IPS DF 19.7 (cell line): Measurements from ENCODE around the gene MEIOSIN.

Experiments used
- DNase-seq: peaks from one replicate; pipeline ENCODE4 v3.0.0-alpha.2; 2013; ENCODE audit warnings: low read depth, low spot score

Gene MEIOSIN

DNA sequence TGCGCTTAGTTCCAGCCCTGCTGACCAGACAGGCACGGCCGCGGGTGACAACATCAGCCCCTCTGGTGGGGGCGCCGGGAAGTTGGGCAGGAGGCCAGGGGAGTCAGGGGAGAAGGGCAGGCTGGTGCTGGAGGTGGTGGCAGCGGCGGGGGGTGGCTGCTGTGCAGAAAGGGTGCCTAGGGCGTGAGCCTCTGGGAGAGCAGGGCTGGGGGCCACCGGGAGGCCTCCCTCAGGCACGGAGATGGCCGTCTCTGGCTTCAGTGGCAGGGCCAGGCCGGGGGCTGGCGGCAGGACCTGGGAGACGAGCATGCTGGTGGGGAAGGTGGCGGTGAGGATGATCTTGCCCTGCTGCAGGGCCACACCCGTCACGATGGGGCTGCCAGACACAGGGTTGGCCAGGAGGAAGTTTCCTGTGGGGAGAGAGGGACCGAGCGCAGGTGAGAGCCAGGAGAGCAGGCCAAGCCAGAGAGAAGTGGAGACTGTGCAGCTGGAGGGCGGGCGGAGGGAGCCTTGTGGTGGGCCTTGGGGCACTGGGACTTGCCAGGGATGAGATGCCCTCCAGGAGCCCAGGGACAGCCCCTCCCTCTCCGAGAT, 32.6 kb downstream of the MEIOSIN start:
- DNase-seq, result no peak

GRCh38 chr19:45766296-45766868, 33.1 kb downstream of the MEIOSIN start:
- no peak for DNase-seq

GRCh38 chr19:45766869-45767346, 33.7 kb downstream of the MEIOSIN start:
- no peak for DNase-seq

GRCh38 chr19:45767410-45767880, 34.2 kb downstream of the MEIOSIN start:
- DNase-seq, result no peak

DNA sequence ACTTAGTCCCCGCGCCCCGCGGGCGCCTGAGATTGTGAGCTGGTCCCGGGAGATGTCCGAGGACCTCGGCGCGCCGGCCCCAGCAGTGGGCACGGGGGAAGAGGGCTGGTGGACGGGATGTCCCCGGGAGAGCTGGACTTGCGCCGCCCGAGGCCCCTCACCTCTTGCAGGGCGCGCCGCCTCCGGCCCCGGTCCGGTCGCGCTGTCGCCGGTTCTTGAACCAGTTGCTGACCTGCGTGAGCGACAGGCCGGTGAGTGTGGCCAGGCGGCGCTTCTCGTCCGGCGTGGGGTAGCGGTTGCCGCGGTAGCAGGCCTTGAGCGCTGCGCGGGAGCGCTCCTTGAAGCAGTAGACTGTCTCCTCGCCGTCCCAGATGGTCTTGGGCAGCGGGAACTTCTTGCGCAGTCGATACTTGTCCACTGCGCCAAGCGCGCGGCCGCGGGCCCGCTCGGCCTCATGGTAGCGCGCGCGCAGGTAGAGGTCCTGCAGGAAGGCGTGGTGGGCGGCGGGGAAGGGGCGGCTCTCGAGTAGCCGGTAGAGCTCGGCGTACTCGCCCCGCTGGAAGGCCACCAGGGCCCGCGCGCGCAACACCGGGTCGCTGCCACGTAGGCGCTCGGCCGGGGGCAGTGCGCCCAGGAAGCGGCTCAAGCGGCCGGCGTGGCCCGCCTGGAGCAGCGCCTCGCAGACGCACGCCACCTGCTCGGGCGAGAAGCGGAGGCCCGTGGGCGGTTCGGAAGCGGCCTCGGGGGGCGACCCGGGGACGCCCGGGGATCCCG, 34.8 kb downstream of the MEIOSIN start:
- DNase-seq, result no peak

GRCh38 chr19:45768655-45768983, 35.4 kb downstream of the MEIOSIN start:
- DNase-seq, result no peak

DNA sequence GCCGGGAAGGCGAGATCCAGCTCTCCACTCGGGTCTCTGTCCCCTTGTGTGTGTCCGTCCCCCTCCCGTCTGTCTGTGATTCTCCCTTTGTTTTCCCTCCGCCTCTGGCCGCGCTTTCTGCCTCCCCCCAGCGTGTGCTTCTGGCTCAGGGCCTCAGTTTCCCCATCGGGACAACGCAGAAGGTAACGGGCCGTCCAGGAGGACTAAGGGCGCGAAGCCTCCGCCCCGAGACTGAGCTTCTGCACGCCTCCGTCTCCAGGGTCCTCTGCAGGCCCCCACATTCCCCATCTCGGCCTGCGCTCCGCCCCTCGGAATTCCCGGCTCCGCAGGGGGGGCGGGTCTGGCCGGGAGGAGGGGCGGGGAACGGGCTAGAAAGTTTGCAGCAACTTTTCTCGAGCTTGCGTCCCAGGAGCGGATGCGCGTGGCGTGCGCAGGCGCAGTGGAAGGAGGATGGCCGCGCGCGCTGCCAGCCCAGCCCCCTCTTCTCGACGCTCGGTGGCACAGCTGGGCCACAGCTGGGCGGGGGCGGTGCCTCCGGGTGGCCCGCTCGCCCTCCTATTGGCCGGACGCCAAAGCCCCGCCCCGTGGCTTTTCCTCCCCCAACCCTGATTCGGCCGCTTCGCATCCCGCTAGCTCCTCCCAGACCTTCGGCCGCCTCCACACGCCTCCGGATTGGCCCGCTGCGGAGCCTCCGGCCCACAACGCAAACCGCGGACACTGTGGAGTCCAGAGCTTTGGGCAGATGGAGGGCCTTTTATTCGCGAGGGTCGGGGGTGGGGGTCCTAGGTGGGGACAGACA, 35.9 kb downstream of the MEIOSIN start, which contains the start of gene SIX5:
TSS of gene SIX5 (minus strand) at position 269 of the 799 bp plus-strand sequence. CDS start 408 bp downstream, outside the sequence.
- DNase-seq, result peak; percentile 80

DNA sequence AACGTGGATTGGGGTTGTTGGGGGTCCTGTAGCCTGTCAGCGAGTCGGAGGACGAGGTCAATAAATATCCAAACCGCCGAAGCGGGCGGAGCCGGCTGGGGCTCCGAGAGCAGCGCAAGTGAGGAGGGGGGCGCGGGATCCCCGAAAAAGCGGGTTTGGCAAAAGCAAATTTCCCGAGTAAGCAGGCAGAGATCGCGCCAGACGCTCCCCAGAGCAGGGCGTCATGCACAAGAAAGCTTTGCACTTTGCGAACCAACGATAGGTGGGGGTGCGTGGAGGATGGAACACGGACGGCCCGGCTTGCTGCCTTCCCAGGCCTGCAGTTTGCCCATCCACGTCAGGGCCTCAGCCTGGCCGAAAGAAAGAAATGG, 36.6 kb downstream of the MEIOSIN start:
- no peak for DNase-seq

DNA sequence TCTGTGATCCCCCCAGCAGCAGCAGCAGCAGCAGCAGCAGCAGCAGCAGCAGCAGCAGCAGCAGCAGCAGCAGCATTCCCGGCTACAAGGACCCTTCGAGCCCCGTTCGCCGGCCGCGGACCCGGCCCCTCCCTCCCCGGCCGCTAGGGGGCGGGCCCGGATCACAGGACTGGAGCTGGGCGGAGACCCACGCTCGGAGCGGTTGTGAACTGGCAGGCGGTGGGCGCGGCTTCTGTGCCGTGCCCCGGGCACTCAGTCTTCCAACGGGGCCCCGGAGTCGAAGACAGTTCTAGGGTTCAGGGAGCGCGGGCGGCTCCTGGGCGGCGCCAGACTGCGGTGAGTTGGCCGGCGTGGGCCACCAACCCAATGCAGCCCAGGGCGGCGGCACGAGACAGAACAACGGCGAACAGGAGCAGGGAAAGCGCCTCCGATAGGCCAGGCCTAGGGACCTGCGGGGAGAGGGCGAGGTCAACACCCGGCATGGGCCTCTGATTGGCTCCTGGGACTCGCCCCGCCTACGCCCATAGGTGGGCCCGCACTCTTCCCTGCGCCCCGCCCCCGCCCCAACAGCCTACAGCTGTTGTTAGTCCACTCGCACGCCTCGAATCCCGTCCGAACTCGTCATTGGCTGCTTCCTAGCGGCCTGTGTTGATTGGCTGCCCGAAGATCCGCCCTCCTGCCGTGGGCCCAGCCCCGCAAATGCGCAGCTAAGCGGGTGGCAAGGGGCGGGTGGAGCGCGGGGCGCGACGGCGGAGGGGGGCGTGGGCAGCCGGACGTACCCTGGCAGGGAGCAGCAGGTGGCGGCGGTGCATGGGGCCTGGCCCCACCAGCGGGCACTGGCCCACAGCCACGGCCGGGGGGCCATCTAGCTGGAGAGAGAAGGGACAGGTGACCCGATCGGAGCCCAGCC, 37.2 kb downstream of the MEIOSIN start:
- DNase-seq, result peak; percentile 93

- DNase-seq, result no peak
Observed at GRCh38 chr19:45771311-45771933, 38.2 kb downstream of the MEIOSIN start.

GRCh38 chr19:45772130-45772840, 39.0 kb downstream of the MEIOSIN start:
- no peak for DNase-seq

DNA sequence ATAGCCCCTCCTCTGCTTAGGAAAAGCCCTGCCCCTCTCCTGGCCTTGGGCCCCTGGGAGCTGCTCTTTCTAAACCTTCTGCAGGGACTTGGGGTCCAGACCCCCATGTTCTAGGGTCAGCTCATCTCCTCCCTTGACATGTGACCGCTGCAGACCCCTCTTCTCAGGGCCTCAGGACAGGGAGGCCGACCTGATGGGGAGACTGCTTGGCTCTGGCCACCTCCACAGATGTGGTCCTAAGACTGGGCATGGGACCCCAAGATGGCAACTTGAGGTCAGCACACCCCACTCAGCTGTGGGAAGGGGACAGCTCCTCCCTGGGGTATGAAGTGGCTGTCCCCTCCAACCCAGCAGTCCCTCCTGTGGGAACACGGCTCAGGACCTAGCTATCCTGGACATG, 39.7 kb downstream of the MEIOSIN start:
- no peak for DNase-seq

DNA sequence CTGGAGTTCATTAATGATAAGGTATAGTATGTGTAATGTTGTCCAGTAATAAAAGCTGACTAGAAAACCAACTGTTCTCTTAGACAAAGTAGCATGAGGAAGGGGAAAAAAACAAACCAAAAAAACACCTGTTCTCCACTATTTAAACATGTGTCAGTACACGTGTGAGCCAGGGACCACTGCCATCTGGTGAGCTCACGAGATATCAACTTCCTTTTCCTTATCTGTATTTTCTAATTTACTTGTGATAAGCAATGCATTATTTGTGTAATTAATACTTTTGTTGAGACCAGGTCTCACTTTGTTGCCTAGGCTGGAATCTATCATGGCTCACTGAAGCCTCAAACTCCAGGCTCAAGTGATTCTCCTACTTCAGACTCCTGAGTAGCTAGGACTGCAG, 40.1 kb downstream of the MEIOSIN start:
- no peak for DNase-seq

- DNase-seq, result peak; percentile 71
Observed at GRCh38 chr19:45774765-45775164, 41.5 kb downstream of the MEIOSIN start.

- DNase-seq, result no peak
Observed at GRCh38 chr19:45777395-45777961, 44.2 kb downstream of the MEIOSIN start.

DNA sequence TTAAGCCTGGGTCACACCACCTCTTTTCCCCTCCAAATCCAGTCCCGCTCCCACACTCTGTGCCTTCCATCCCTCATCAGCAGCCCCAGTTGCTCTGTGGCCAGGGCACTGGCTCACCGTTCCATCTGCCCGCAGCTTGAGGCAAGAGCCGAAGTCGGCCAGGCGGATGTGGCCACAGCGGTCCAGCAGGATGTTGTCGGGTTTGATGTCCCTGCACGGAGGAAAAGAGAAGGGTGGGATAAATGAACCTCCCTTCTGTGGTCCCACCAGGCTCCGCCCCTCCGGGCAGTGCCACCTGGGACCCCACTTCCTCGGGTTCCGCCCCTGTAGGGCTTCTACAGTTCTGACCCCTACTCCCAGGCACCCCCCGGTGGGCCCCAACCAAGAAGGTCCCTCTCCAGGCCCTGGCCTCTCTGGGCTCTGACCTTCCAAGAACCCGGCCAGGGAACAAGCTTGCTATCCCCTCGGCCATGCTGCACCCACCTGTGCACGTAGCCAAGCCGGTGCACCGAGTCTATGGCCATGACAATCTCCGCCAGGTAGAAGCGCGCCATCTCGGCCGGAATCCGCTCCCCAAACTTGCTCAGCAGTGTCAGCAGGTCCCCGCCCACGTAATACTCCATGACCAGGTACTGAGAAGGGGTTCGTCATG, 44.9 kb downstream of the MEIOSIN start:
- DNase-seq, result no peak

DNA sequence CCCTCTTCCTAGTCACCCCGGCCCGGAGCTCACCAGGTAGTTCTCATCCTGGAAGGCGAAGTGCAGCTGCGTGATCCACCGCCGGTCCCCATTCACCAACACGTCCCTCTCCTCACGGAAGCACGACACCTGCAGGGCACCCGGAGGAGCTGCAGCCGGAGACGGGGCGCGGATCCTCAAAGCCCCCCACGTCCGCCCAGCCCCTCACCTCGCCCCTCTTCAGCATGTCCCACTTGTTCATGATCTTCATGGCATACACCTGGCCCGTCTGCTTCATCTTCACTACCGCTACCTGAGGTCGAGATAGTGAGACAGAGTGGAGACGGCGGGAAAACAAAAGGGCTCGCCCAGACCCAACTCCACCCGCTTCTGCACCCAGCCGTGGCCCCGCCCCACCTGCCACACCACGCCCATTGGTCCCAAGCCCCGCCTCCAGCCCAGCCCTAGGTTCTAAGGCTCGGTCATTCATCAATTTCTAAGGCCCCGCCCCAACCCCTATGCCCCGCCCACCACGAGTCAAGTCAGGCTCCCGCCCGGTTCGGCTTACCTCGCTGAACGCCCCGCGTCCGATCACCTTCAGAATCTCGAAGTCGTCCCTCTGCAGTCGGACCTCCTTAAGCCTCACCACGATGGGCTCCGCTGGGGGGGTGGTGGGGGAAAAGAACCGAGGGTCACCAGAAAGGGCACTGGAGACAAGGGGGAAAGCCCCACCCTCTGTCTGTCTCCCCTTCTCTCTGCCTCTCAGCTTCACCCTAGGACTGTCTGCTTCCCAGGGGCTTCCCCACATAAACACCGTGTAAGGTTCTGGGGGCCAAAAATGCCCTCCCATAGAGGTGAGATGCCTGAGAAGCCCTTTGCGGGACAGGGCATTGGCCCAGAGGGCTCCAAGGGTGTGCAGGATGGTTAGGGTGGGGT, 46.2 kb downstream of the MEIOSIN start:
- no peak for DNase-seq

DNA sequence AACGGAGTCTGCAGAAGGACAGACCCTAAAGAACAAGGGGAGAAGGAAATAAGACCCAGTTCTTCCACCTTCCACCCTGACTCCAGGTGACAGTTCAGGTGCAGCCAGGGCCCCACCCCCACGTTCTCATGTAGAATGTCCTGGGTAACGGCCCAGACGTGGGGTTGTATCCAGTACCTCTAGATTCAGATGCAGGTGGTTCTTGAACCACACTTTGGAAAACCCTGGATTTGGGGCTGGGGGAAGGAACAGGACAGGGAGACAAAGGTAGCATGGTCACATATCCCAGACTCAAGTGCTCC, 46.9 kb downstream of the MEIOSIN start:
- no peak for DNase-seq
